ENCODE results near the gene GPBAR1. TPM values are rescaled to one million over a fixed set of nuclear protein-coding genes. Genes with fewer than 3 reads are reported as not detected.

The GPBAR1 gene
- total and polyA plus RNA-seq, 2 experiments from 2014 or later: 0.44 TPM; not detected in 1

- H3K27ac Mint-ChIP-seq: peak overlapping the region; percentile 75
- ATAC-seq (peak; percentile 89), DNase-seq (ENCODE audit: low spot score) (peak; percentile 95)
- peak overlapping the region; percentile 85; the same call in 1 of the 2 replicates for H3K27ac ChIP-seq (ENCODE audit: low read depth)
- H2AFZ ChIP-seq: no peak overlapping the region
- no peaks in the 10 kb centered on the region for H3K79me2 ChIP-seq (replicated peaks; ENCODE audit: insufficient read depth)
- no peak overlapping the region for H3K4me3 ChIP-seq
- H3K4me3 Mint-ChIP-seq: no peak overlapping the region
- peaks cover 27% of the 10 kb centered on the region for H3K4me1 Mint-ChIP-seq
- peak overlapping the region; percentile 56; the same call in 1 of the 2 replicates for H3K4me2 ChIP-seq
- H3K9me3 Mint-ChIP-seq: no peaks in the 10 kb centered on the region
- peaks cover 5% of the 10 kb centered on the region; the same call in 1 of the 2 replicates for H3K27me3 ChIP-seq (ENCODE audit: insufficient read depth)
- H3F3A ChIP-seq (replicated peaks; ENCODE audit: low read depth): no peaks in the 10 kb centered on the region
- H3K36me3 ChIP-seq (ENCODE audit: insufficient read depth): no peaks in the 10 kb centered on the region
- TF ChIP-seq CREB1 (CRISPR knock-in tag; IDR thresholded peaks at IDR 0.05; ENCODE audit: low read depth) (0 out of 2 replicates have a peak, but pooled peaks have one; percentile 11), NANOG (IDR thresholded peaks at IDR 0.05; ENCODE audit: borderline replicate concordance) (no peak), ZNF331 (CRISPR knock-in tag; IDR thresholded peaks at IDR 0.05; ENCODE audit: low read depth) (no peak), ETS1 (IDR thresholded peaks at IDR 0.05) (no peak), REST (IDR thresholded peaks at IDR 0.05; ENCODE audit: unreplicated experiment) (no peak), POLR2AphosphoS5 (IDR thresholded peaks at IDR 0.05; ENCODE audit: low read depth) (no peak), CTCF (conservative IDR thresholded peaks at IDR 0.05; ENCODE audit: low read depth in 2 of 2) (no peak), ZNF462 (CRISPR knock-in tag; IDR thresholded peaks at IDR 0.05) (no peak)
- peaks cover 11% of the 10 kb centered on the region for H3K27me3 Mint-ChIP-seq (ENCODE audit: insufficient read depth, low read depth, poor library complexity)
- H3K9me2 ChIP-seq (ENCODE audit: insufficient read depth): no peaks in the 10 kb centered on the region
- H3K4me1 ChIP-seq (ENCODE audit: insufficient read depth): peaks cover 10% of the 10 kb centered on the region
- no peaks in the 10 kb centered on the region for H3K36me3 Mint-ChIP-seq (ENCODE audit: low read depth)
- no peaks in the 10 kb centered on the region for H4K20me1 ChIP-seq (replicated peaks; ENCODE audit: insufficient read depth)
Measured at GRCh38 chr2:218286570-218287459, 26.0 kb downstream of the GPBAR1 start.
